ENCODE data around the gene LGALS13. TPM values are rescaled to one million over a fixed set of nuclear protein-coding genes. Genes with fewer than 3 reads are reported as not detected.

The LGALS13 gene, protein sequence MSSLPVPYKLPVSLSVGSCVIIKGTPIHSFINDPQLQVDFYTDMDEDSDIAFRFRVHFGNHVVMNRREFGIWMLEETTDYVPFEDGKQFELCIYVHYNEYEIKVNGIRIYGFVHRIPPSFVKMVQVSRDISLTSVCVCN
- total RNA-seq = not detected
- polyA plus RNA-seq (2013, experiment 1 of 2) = not detected
- not detected for polyA plus RNA-seq (2013, experiment 2 of 2)
- long read RNA-seq, experiment 1 = 0 reads
- long read RNA-seq, experiment 2 = 0 reads
- long read RNA-seq, experiment 3 = 0 reads
- long read RNA-seq, experiment 4 = 0 reads

DNA sequence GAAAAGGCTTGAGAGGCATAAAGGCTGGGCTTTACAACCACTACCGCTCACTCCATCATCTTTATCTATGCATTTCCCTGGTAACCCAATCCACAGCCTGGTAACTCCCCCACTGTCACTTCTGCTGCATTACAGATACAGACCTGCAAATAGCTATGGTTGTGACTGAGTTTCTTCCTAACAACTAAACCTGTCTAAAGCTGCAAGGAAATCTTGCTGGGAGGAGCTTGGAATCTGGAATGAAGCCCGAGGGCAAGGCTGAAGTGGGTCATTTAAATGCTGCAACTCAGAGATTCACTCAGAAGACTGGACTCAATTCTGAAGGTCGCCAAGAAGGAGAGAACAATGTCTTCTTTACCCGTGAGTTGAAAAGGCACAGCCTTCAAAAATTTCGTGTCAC is at the start of gene LGALS13:
Gene LGALS13, plus strand, starts transcription at position 301 of the 400 bp plus-strand sequence. Its CDS starts 45 bp downstream, at position 346.
- peaks cover 20% of the 10 kb centered on the region for H3K27me3 ChIP-seq (ENCODE audit: control insufficient read depth, insufficient read depth, low read length, poor library complexity, severe bottlenecking)
- Mint-ChIP-seq H3K27me3 (ENCODE audit: insufficient read depth) (peaks cover 7% of the 10 kb centered on the region), H3K27ac (no peak within 1 kb of the TSS), H3K4me1 (no peaks in the 10 kb centered on the region), H3K36me3 (ENCODE audit: low read depth) (no peaks in the 10 kb centered on the region), H3K9me3 (no peaks in the 10 kb centered on the region), H3K4me3 (no peak within 1 kb of the TSS)
- no peak for DNase-seq
- H3K36me3 ChIP-seq (ENCODE audit: control insufficient read depth, insufficient read depth, low read length) = no peaks in the 10 kb centered on the region
- H3K9me3 ChIP-seq (ENCODE audit: control insufficient read depth, low read length) = no peaks in the 10 kb centered on the region
- TF ChIP-seq, protein P1, sequence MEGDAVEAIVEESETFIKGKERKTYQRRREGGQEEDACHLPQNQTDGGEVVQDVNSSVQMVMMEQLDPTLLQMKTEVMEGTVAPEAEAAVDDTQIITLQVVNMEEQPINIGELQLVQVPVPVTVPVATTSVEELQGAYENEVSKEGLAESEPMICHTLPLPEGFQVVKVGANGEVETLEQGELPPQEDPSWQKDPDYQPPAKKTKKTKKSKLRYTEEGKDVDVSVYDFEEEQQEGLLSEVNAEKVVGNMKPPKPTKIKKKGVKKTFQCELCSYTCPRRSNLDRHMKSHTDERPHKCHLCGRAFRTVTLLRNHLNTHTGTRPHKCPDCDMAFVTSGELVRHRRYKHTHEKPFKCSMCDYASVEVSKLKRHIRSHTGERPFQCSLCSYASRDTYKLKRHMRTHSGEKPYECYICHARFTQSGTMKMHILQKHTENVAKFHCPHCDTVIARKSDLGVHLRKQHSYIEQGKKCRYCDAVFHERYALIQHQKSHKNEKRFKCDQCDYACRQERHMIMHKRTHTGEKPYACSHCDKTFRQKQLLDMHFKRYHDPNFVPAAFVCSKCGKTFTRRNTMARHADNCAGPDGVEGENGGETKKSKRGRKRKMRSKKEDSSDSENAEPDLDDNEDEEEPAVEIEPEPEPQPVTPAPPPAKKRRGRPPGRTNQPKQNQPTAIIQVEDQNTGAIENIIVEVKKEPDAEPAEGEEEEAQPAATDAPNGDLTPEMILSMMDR (conservative IDR thresholded peaks at IDR 0.05) = no peak
- no peak within 1 kb of the TSS for H3K27ac ChIP-seq (ENCODE audit: low read depth, low read length)
- WGBS, 2 experiments (ENCODE audit: insufficient coverage in 1 of 2, insufficient read length in 1 of 2) = 37 to 48% methylated on average over 4 to 5 of the region's 5 CpGs
- no peak within 1 kb of the TSS for H3K9ac ChIP-seq (ENCODE audit: extremely low read depth, low read length, poor library complexity, severe bottlenecking)
- H3K4me3 ChIP-seq (ENCODE audit: low read length) = no peak within 1 kb of the TSS
- H3K4me1 ChIP-seq (ENCODE audit: control insufficient read depth, insufficient read depth, low read length) = no peaks in the 10 kb centered on the region

DNA sequence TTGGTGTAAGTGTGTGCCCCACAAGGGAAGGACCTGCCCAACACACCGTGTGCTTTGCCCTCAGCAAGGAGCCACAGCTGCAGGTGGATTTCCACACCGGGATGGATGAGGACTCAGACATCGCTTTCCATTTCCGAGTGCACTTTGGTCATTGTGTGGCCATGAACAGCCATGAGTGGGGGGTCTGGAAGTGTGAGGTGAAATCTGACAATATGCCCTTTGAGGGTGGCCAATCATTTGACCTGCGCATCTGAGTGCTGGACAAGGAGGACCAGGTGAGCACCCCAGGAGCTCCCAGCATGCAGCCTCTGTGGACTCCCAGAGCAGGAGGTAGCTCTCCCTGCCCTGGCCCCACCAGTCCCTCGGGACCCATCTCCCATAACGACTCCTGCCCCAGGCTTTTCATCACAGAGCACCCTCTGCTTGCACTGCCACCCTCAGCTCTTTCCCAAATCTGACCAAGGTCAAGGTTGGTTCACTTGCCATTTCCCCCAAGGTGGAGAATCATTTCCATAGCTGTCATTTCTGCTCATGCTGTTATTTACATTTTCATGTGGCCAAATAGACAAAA is 49.2 kb upstream of the LGALS13 start:
- H3K9me3 ChIP-seq (ENCODE audit: control insufficient read depth, low read length) = no peaks in the 10 kb centered on the region
- no peaks in the 10 kb centered on the region for H3K36me3 ChIP-seq (ENCODE audit: control insufficient read depth, insufficient read depth, low read length)
- H3K27me3 ChIP-seq (ENCODE audit: control insufficient read depth, insufficient read depth, low read length, poor library complexity, severe bottlenecking) = peaks cover 14% of the 10 kb centered on the region
- Mint-ChIP-seq H3K27ac (no peak overlapping the region), H3K27me3 (ENCODE audit: insufficient read depth) (peaks cover 6% of the 10 kb centered on the region), H3K4me3 (no peak overlapping the region), H3K9me3 (no peaks in the 10 kb centered on the region), H3K4me1 (no peaks in the 10 kb centered on the region), H3K36me3 (ENCODE audit: low read depth) (no peaks in the 10 kb centered on the region)
- H3K9ac ChIP-seq (ENCODE audit: extremely low read depth, low read length, poor library complexity, severe bottlenecking) = no peak overlapping the region
- no peaks in the 10 kb centered on the region for H3K4me1 ChIP-seq (ENCODE audit: control insufficient read depth, insufficient read depth, low read length)
- DNase-seq = no peak
- no peak overlapping the region for H3K27ac ChIP-seq (ENCODE audit: low read depth, low read length)
- 77 to 79% methylated on average over 7 of the region's 7 CpGs for WGBS, 2 experiments (ENCODE audit: insufficient coverage in 1 of 2, insufficient read length in 1 of 2)
- TF ChIP-seq, protein P1 (conservative IDR thresholded peaks at IDR 0.05) = no peak
- H3K4me3 ChIP-seq (ENCODE audit: low read length) = no peak overlapping the region

DNA sequence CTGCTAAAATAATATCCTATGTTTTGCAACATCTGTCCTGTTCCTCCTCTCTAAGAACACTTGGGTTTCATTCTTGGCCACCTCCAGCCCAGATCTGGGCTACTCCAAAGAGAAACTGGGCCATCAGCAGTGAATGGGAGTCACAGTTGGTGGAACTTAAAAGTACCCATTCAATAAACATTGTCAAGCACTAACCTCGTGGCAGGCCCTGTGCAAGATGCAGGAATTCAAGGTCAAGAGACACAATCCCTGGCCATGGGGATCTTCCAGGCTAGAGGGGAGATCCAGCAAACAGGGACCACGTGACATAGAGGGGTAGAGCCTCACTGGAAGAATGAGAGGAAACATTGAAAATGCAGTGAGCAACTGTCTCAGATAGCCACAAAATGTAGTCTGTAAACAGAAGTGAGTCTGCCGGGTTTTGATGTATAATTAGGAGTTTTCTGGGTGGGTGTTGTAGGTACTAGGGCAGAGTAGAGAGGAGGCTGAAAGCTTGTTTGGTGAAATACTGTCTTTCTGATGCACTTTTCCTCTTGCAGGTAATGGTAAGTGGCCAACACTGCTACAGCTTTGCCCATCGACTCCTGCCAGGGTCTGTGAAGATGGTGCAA is 47.5 kb upstream of the LGALS13 start:
- Histone ChIP-seq H3K4me3 (ENCODE audit: low read length) (no peak overlapping the region), H3K27ac (ENCODE audit: low read depth, low read length) (no peak overlapping the region), H3K27me3 (ENCODE audit: control insufficient read depth, insufficient read depth, low read length, poor library complexity, severe bottlenecking) (peaks cover 16% of the 10 kb centered on the region), H3K9ac (ENCODE audit: extremely low read depth, low read length, poor library complexity, severe bottlenecking) (no peak overlapping the region), H3K36me3 (ENCODE audit: control insufficient read depth, insufficient read depth, low read length) (no peaks in the 10 kb centered on the region), H3K9me3 (ENCODE audit: control insufficient read depth, low read length) (no peaks in the 10 kb centered on the region), H3K4me1 (ENCODE audit: control insufficient read depth, insufficient read depth, low read length) (no peaks in the 10 kb centered on the region)
- TF ChIP-seq, protein P1 (conservative IDR thresholded peaks at IDR 0.05) = no peak
- Mint-ChIP-seq H3K4me3 (no peak overlapping the region), H3K4me1 (no peaks in the 10 kb centered on the region), H3K27ac (no peak overlapping the region), H3K36me3 (ENCODE audit: low read depth) (no peaks in the 10 kb centered on the region), H3K9me3 (no peaks in the 10 kb centered on the region), H3K27me3 (ENCODE audit: insufficient read depth) (peaks cover 9% of the 10 kb centered on the region)
- no peak for DNase-seq
- 59 to 80% methylated on average over 3 to 4 of the region's 4 CpGs for WGBS, 2 experiments (ENCODE audit: insufficient coverage in 1 of 2, insufficient read length in 1 of 2)
